GM12878 (cell line): ENCODE results near the gene RUNX3. TPM values are rescaled to one million over a fixed set of nuclear protein-coding genes. Genes with fewer than 3 reads are reported as not detected.

Experiments
- ATAC-seq: fragments of 200-7000 bp; cut with Tn5 transposase; 3 replicates; pipeline ENCODE4 v1.9.1; 2020; ENCODE audit warnings: mild to moderate bottlenecking, moderate library complexity
- BruUV-seq: library from RNA; stranded (reverse); fragments of 400-500 nt; replicated peaks from 2 replicates; lab custom pipeline; 2021; lab: Mats Ljungman, UMichigan
- CTCF ChIA-PET: fragments of 300-600 bp; sonication (Branson Sonifier 250); formaldehyde crosslinking; extraction: SDS; loops from one replicate; lab custom pipeline; 2021; ENCODE audit warnings: inconsistent platforms; lab: Yijun Ruan, JAX
- POLR2A ChIA-PET: fragments of 350-600 bp; formaldehyde crosslinking; extraction: SDS; loops from one replicate; lab custom pipeline; 2021; ENCODE audit warnings: inconsistent platforms; lab: Charles Lee
- RAD21 ChIA-PET: fragments of 300-600 bp; sonication (Branson Sonifier 250); formaldehyde crosslinking; loops from one replicate; lab custom pipeline; 2023; ENCODE audit warnings: antibody characterized with exemption; ENCODE audit not compliant: unreplicated experiment; lab: Charles Lee
- SMC1A ChIA-PET: fragments of 300-600 bp; sonication (Branson Sonifier 250); formaldehyde crosslinking; loops from one replicate; lab custom pipeline; 2023; ENCODE audit not compliant: unreplicated experiment, uncharacterized antibody; lab: Charles Lee
- DNase-seq: peaks from one replicate; pipeline ENCODE4 v3.0.0-alpha.2; 2011; ENCODE audit warnings: low read depth, low spot score
- FAIRE-seq: peaks from 3 replicates; lab custom pipeline; 2011; peaks lifted over from hg19 to GRCh38; lab: Jason Lieb, UNC
- H2AFZ ChIP-seq: 2 replicates; pipeline ENCODE4 v1.6.0; 2011; ENCODE audit warnings: low read depth, low read length, control low read depth; ENCODE audit not compliant: control insufficient read depth
- H3K27ac ChIP-seq: 2 replicates; pipeline ENCODE4 v1.5.1; 2011; ENCODE audit warnings: control low read depth; ENCODE audit not compliant: control insufficient read depth, insufficient read depth
- H3K27me3 ChIP-seq, 2 experiments: replicated peaks in 1 of 2; 2 replicates each; pipeline versions ENCODE4 v1.6.0 to v1.6.1; 2011; ENCODE audit warnings: low read length in 1 of 2; ENCODE audit not compliant: control insufficient read depth in 2 of 2, insufficient read depth in 2 of 2
- H3K36me3 ChIP-seq, 2 experiments: 2 replicates each; pipeline ENCODE4 v1.5.1; 2011; ENCODE audit warnings: low read length in 1 of 2; ENCODE audit not compliant: control insufficient read depth in 2 of 2, insufficient read depth in 2 of 2
- H3K4me1 ChIP-seq: 2 replicates; pipeline ENCODE4 v1.6.1; 2011; ENCODE audit warnings: mild to moderate bottlenecking, low read length, moderate library complexity, mixed read lengths; ENCODE audit not compliant: control insufficient read depth, insufficient read depth
- H3K4me2 ChIP-seq: 2 replicates; pipeline ENCODE4 v1.6.0; 2011; ENCODE audit warnings: control low read depth; ENCODE audit not compliant: control insufficient read depth, insufficient read depth
- H3K4me3 ChIP-seq: fragments of 200-600 bp; sonication (generic); 2 replicates; pipeline ENCODE4 v1.5.1; 2016
- H3K79me2 ChIP-seq: 2 replicates; pipeline ENCODE4 v1.6.0; 2011; ENCODE audit warnings: low read length; ENCODE audit not compliant: control insufficient read depth, insufficient read depth
- H3K9ac ChIP-seq: 2 replicates; pipeline ENCODE4 v1.8.0; 2011; ENCODE audit warnings: low read length, control low read depth, mixed read lengths; ENCODE audit not compliant: control insufficient read depth, insufficient read depth
- H3K9me3 ChIP-seq: replicated peaks from 3 replicates; pipeline ENCODE4 v1.5.1; 2011; ENCODE audit warnings: mild to moderate bottlenecking, low read length; ENCODE audit not compliant: control insufficient read depth, insufficient read depth
- H4K20me1 ChIP-seq: 2 replicates; pipeline ENCODE4 v1.6.0; 2011; ENCODE audit not compliant: control insufficient read depth, insufficient read depth
- CBX3 ChIP-seq: fragments of 200-600 bp; sonication (generic); IDR thresholded peaks from 2 replicates; pipeline ENCODE4 v1.6.1; 2016; ENCODE audit warnings: low read depth, borderline replicate concordance
- CBX5 ChIP-seq: sonication (generic); IDR thresholded peaks from 2 replicates; pipeline ENCODE4 v1.6.1; 2016; ENCODE audit warnings: low read depth, moderate library complexity, mild to moderate bottlenecking, inconsistent platforms
- RELB ChIP-seq: fragments of 450-650 bp; IDR thresholded peaks from 2 replicates; pipeline ENCODE4 v1.6.1; 2017; ENCODE audit warnings: low read depth, mild to moderate bottlenecking, moderate library complexity
- WGBS: methylation state at CpG from one replicate; pipeline ENCODE4 v1.1.6; 2016; ENCODE audit warnings: low lambda C conversion rate; ENCODE audit not compliant: insufficient replicate concordance, insufficient coverage; ENCODE audit errors: missing lambda C conversion rate; 5-methylcytosine and 5-hydroxymethylcytosine counted together
- in situ Hi-C: fragments of 300-500 bp; cut with MboI; formaldehyde crosslinking; loops from 9 replicates; pipeline ENCODE4 v1.14.3; 2018; ENCODE audit warnings: mixed read lengths
- intact Hi-C: fragments of 100-400 bp; cut with micrococcal nuclease; formaldehyde crosslinking; loops from one replicate; pipeline ENCODE4 v1.14.2; 2022; ENCODE audit not compliant: unreplicated experiment
- polyA plus RNA-seq, 11 experiments: library from polyadenylated mRNA; depleted of rRNA in 4 of 11; unstranded in 6 of 11; stranded (reverse) in 5 of 11; fragments of >200 nt; fragmentation: Nextera tagmentation in 4 of 11; fragmentation: Illumina TruSeq in 1 of 11; extraction: Ambion mirVana in 4 of 11; extraction: Trizol in 1 of 11; gene quantifications; 1 replicate in 1 of 11; 2 replicates in 10 of 11; pipeline versions ENCODE4 v1.2.1 to v1.2.3, GENCODE V29; 2011 to 2016; ENCODE audit warnings: inconsistent platforms in 2 of 11, missing spikeins in 2 of 11, low read depth in 1 of 11
- total RNA-seq, 4 experiments: library from RNA; depleted of rRNA in 3 of 4; stranded (reverse); fragments of >200 nt in 3 of 4; fragmentation: Illumina TruSeq in 1 of 4; extraction: Trizol in 1 of 4; gene quantifications; 2 replicates each; pipeline versions ENCODE4 v1.2.1 to v1.2.3, GENCODE V29; 2013 to 2021
- TF ChIP-seq, protein P1 (sequence below): fragments of 450-650 bp; IDR thresholded peaks from 2 replicates; pipeline ENCODE4 v1.6.1; 2017; ENCODE audit warnings: mild to moderate bottlenecking, moderate library complexity

The RUNX3 gene
- total and polyA plus RNA-seq, 10 of the 15 experiments (the other 5 are each of a cell fraction or from before 2014, with no cell fraction given), result 19.0 to 151 (median 31.4) TPM

- ChIA-PET CTCF (no interaction called here), POLR2A (interaction anchor here (1.4 kb wide), 1 partner anchor 12 kb away, joined by 3 read pairs; no protein-coding TSS in a partner anchor), RAD21 (interaction anchor here (1.3 kb wide), 1 partner anchor 10 kb away, joined by 3 read pairs; no protein-coding TSS in a partner anchor), SMC1A (no interaction called here)
- FAIRE-seq, result no peak
- H3K4me2 ChIP-seq, result no peak overlapping the region
- peaks cover 8% of the 10 kb centered on the region for H3K9me3 ChIP-seq
- DNase-seq, result no peak
- peaks cover 22% of the 10 kb centered on the region for H3K4me1 ChIP-seq
- no peaks in the 10 kb centered on the region for H3K36me3 ChIP-seq
- peak; percentile 60; the same call in 1 of the 2 replicates for TF ChIP-seq CBX5
- TF ChIP-seq, protein P1, sequence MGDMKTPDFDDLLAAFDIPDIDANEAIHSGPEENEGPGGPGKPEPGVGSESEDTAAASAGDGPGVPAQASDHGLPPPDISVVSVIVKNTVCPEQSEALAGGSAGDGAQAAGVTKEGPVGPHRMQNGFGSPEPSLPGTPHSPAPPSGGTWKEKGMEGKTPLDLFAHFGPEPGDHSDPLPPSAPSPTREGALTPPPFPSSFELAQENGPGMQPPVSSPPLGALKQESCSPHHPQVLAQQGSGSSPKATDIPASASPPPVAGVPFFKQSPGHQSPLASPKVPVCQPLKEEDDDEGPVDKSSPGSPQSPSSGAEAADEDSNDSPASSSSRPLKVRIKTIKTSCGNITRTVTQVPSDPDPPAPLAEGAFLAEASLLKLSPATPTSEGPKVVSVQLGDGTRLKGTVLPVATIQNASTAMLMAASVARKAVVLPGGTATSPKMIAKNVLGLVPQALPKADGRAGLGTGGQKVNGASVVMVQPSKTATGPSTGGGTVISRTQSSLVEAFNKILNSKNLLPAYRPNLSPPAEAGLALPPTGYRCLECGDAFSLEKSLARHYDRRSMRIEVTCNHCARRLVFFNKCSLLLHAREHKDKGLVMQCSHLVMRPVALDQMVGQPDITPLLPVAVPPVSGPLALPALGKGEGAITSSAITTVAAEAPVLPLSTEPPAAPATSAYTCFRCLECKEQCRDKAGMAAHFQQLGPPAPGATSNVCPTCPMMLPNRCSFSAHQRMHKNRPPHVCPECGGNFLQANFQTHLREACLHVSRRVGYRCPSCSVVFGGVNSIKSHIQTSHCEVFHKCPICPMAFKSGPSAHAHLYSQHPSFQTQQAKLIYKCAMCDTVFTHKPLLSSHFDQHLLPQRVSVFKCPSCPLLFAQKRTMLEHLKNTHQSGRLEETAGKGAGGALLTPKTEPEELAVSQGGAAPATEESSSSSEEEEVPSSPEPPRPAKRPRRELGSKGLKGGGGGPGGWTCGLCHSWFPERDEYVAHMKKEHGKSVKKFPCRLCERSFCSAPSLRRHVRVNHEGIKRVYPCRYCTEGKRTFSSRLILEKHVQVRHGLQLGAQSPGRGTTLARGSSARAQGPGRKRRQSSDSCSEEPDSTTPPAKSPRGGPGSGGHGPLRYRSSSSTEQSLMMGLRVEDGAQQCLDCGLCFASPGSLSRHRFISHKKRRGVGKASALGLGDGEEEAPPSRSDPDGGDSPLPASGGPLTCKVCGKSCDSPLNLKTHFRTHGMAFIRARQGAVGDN, result no peak
- 0 out of 2 replicates have a peak, but pooled peaks have one; percentile 58 for TF ChIP-seq CBX3
- 0 out of 2 replicates have a peak, but pooled peaks have one; percentile 23 for TF ChIP-seq RELB
- no peak overlapping the region for H3K9ac ChIP-seq
- H4K20me1 ChIP-seq, result no peaks in the 10 kb centered on the region
- intact Hi-C loops, result no loop called here
- H3K4me3 ChIP-seq, result no peak overlapping the region
- BruUV-seq, result no TSS peak
- no peaks in the 10 kb centered on the region for H3K27me3 ChIP-seq
- in situ Hi-C loops, result no loop called here
- WGBS, result 95% methylated on average over 2 of the region's 2 CpGs
- H2AFZ ChIP-seq, result no peak overlapping the region
- no peak overlapping the region for H3K27ac ChIP-seq
- no peaks in the 10 kb centered on the region for H3K79me2 ChIP-seq
- ATAC-seq, result no peak
These were observed 45.3 kb upstream of the RUNX3 start for GRCh38 chr1:24975391-24975790.
